Right atrium auricular region (tissue), 2 donors: ENCODE results near the gene PTPRC. TPM values are rescaled to one million over a fixed set of nuclear protein-coding genes. Genes with fewer than 3 reads are reported as not detected.

Source experiments
- DNase-seq: peaks from one replicate; pipeline ENCODE4 v3.0.0-alpha.2; 2019; ENCODE audit warnings: low spot score
- H3K27ac ChIP-seq, 2 donors: fragments of 200-600 bp; sonication (generic); 1 replicate in 1 of 2; 2 replicates in 1 of 2; pipeline ENCODE4 v1.5.1; 2016 to 2019
- H3K27me3 ChIP-seq, 2 donors: fragments of 200-600 bp; sonication (generic); one replicate each; pipeline versions ENCODE4 v1.5.1 to v1.6.0; 2017 to 2019
- H3K36me3 ChIP-seq: fragments of 200-600 bp; sonication (generic); one replicate; pipeline ENCODE4 v1.5.1; 2016
- H3K4me1 ChIP-seq, 2 donors: fragments of 200-600 bp; sonication (generic); one replicate each; pipeline versions ENCODE4 v1.5.1 to v1.6.0; 2017 to 2019
- H3K4me3 ChIP-seq, 2 donors: fragments of 200-600 bp; sonication (generic); 1 replicate in 1 of 2; 2 replicates in 1 of 2; pipeline ENCODE4 v1.5.1; 2017 to 2019; ENCODE audit warnings: mild to moderate bottlenecking in 1 of 2, moderate library complexity in 1 of 2
- H3K9me3 ChIP-seq, 2 donors: fragments of 200-600 bp; sonication (generic); one replicate each; pipeline ENCODE4 v1.5.1; 2019
- total RNA-seq, 2 donors: library from RNA; depleted of rRNA; stranded (reverse); fragments of >200 nt; gene quantifications; one replicate each; pipeline ENCODE4 v1.1.0, GENCODE V29; 2016
- TF ChIP-seq, protein P1 (sequence below), 2 donors: fragments of 200-600 bp; sonication (generic); IDR thresholded peaks; one replicate each; pipeline ENCODE4 v1.5.1; 2019; ENCODE audit warnings: antibody characterized with exemption in 2 of 2

Gene PTPRC
- total RNA-seq, 2 donors from 2014 or later, result 5.5 to 10.1 TPM

GRCh38 chr1:198797656-198798055 is 158.8 kb downstream of the PTPRC start:
- TF ChIP-seq, protein P1, sequence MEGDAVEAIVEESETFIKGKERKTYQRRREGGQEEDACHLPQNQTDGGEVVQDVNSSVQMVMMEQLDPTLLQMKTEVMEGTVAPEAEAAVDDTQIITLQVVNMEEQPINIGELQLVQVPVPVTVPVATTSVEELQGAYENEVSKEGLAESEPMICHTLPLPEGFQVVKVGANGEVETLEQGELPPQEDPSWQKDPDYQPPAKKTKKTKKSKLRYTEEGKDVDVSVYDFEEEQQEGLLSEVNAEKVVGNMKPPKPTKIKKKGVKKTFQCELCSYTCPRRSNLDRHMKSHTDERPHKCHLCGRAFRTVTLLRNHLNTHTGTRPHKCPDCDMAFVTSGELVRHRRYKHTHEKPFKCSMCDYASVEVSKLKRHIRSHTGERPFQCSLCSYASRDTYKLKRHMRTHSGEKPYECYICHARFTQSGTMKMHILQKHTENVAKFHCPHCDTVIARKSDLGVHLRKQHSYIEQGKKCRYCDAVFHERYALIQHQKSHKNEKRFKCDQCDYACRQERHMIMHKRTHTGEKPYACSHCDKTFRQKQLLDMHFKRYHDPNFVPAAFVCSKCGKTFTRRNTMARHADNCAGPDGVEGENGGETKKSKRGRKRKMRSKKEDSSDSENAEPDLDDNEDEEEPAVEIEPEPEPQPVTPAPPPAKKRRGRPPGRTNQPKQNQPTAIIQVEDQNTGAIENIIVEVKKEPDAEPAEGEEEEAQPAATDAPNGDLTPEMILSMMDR (IDR thresholded peaks at IDR 0.05), result no peak
- DNase-seq, result no peak
- Histone ChIP-seq H3K9me3 (peaks cover 0 to 6% of the 10 kb centered on the region in 2 donors), H3K36me3 (no peaks in the 10 kb centered on the region), H3K27ac (no peak overlapping the region), H3K27me3 (no peaks in the 10 kb centered on the region), H3K4me1 (no peaks in the 10 kb centered on the region), H3K4me3 (no peak overlapping the region)

DNA sequence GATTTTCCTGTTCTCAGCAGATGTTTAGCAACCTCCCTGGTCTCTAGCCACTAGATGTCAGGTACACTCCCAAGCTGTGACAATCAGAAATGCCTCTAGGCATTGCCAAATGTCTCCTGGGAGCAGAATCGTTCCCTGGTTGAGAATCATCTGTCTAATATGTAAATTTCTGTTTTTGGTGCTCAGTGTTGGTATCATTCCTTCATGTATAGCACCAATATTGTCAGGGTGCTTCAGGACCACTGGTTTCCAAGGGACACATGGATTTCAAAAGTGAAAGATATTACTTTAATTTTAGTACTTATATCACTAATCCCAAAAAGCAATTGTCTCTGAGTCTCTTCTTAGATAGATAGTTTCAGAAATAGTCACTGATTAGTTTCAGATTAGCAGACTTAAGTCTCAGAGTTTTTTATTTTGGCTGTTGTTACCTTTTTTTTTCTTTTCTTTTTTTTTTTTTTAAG is 160.1 kb downstream of the PTPRC start:
- Histone ChIP-seq H3K4me3 (no peak overlapping the region), H3K27me3 (no peaks in the 10 kb centered on the region), H3K27ac (no peak overlapping the region), H3K9me3 (peaks cover 0 to 6% of the 10 kb centered on the region in 2 donors), H3K36me3 (no peaks in the 10 kb centered on the region), H3K4me1 (no peaks in the 10 kb centered on the region)
- DNase-seq, result no peak
- TF ChIP-seq, protein P1 (IDR thresholded peaks at IDR 0.05), result peak in 1 of 2 donors; percentile 22

DNA sequence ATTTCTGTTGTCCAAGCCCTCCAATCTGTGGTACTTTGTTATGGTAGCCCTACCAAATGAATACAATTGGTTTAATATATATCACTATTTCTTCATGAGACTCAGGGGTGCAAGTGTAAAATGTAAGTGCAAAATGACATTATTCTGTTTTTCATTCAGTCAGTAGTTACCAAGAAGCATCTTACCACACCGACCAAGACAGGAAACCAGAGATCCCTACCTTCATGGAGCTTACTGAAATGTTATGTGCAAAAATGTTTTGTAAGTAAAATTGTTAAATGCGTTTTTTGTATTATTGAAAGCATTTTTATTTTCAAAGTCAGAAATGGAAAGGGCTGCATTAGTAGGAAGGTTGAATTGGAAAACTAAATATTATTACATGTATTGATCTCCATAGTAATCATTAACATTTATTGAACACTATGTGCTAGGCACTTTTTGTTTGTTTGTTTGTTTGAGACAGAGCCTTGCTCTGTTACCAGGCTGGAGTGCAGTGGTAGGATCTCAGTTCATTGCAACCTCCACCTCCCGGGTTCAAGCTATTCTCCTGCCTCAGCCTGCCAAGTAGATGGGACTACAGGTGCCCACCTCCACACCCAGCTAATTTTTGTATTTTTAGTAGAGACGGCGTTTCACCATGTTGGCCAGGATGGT is 166.8 kb downstream of the PTPRC start:
- H3K36me3 ChIP-seq, result no peaks in the 10 kb centered on the region
- no peak overlapping the region for H3K27ac ChIP-seq
- H3K4me3 ChIP-seq, result no peak overlapping the region
- no peak for DNase-seq
- TF ChIP-seq, protein P1 (IDR thresholded peaks at IDR 0.05), result no peak
- no peaks in the 10 kb centered on the region for H3K4me1 ChIP-seq
- H3K27me3 ChIP-seq, result no peaks in the 10 kb centered on the region
- no peaks in the 10 kb centered on the region for H3K9me3 ChIP-seq

- no peaks in the 10 kb centered on the region for H3K9me3 ChIP-seq
- no peaks in the 10 kb centered on the region for H3K4me1 ChIP-seq
- H3K4me3 ChIP-seq, result no peak overlapping the region
- no peak for DNase-seq
- H3K27me3 ChIP-seq, result no peaks in the 10 kb centered on the region
- no peak overlapping the region for H3K27ac ChIP-seq
- no peaks in the 10 kb centered on the region for H3K36me3 ChIP-seq
- TF ChIP-seq, protein P1 (IDR thresholded peaks at IDR 0.05), result no peak
Measured at GRCh38 chr1:198806861-198807260, 168.0 kb downstream of the PTPRC start.

Other genes with a start within 250 kb of the PTPRC start
- gene ATP6V1G3, start 98.4 kb upstream of the PTPRC start, total RNA-seq, result not detected